WERI-Rb-1 (cell line): ENCODE data around the gene KIAA0825.

Experiments used
- DNase-seq: peaks from one replicate; pipeline ENCODE4 v3.0.0-alpha.2; 2020
- H3K27ac ChIP-seq: fragments of 250-450 bp; sonication (Bioruptor Pico); 2 replicates; pipeline ENCODE4 v1.5.1; 2020; ENCODE audit warnings: mild to moderate bottlenecking, moderate library complexity
- H3K27me3 ChIP-seq: fragments of 250-450 bp; sonication (Bioruptor Pico); 2 replicates; pipeline ENCODE4 v1.5.1; 2021; ENCODE audit warnings: mild to moderate bottlenecking, low read depth, moderate library complexity; ENCODE audit not compliant: insufficient read depth, severe bottlenecking
- H3K36me3 ChIP-seq: fragments of 250-450 bp; sonication (Bioruptor Pico); 2 replicates; pipeline ENCODE4 v1.5.1; 2020; ENCODE audit warnings: mild to moderate bottlenecking, moderate library complexity
- H3K4me3 ChIP-seq: 2 replicates; pipeline ENCODE4 v1.5.1; 2011; ENCODE audit warnings: low read depth, mild to moderate bottlenecking, control low read depth, low read length
- H3K9me3 ChIP-seq: fragments of 250-450 bp; sonication (Bioruptor Pico); 2 replicates; pipeline ENCODE4 v1.5.1; 2021; ENCODE audit warnings: mild to moderate bottlenecking, moderate library complexity; ENCODE audit not compliant: severe bottlenecking
- CTCF ChIP-seq: IDR thresholded peaks from 2 replicates; pipeline ENCODE4 v1.5.1; 2011; ENCODE audit warnings: low read depth, mild to moderate bottlenecking, control low read depth, inconsistent platforms, low read length

The KIAA0825 gene

GRCh38 chr5:94276751-94277150, 341.7 kb downstream of the KIAA0825 start:
- no peak for DNase-seq
- no peaks in the 10 kb centered on the region for H3K27me3 ChIP-seq
- H3K4me3 ChIP-seq, result no peak overlapping the region
- H3K9me3 ChIP-seq, result no peaks in the 10 kb centered on the region
- no peaks in the 10 kb centered on the region for H3K36me3 ChIP-seq
- TF ChIP-seq CTCF, result no peak
- no peak overlapping the region for H3K27ac ChIP-seq

GRCh38 chr5:94276048-94276447, 342.4 kb downstream of the KIAA0825 start:
- Histone ChIP-seq H3K36me3 (no peaks in the 10 kb centered on the region), H3K4me3 (no peak overlapping the region), H3K27me3 (no peaks in the 10 kb centered on the region), H3K27ac (no peak overlapping the region), H3K9me3 (no peaks in the 10 kb centered on the region)
- no peak for TF ChIP-seq CTCF
- DNase-seq, result no peak

GRCh38 chr5:94274707-94275106, 343.7 kb downstream of the KIAA0825 start:
- H3K9me3 ChIP-seq, result no peaks in the 10 kb centered on the region
- H3K27me3 ChIP-seq, result no peaks in the 10 kb centered on the region
- DNase-seq, result no peak
- H3K4me3 ChIP-seq, result no peak overlapping the region
- H3K27ac ChIP-seq, result no peak overlapping the region
- no peak for TF ChIP-seq CTCF
- H3K36me3 ChIP-seq, result no peaks in the 10 kb centered on the region

GRCh38 chr5:94268226-94268625, 350.2 kb downstream of the KIAA0825 start:
- no peak overlapping the region for H3K27ac ChIP-seq
- TF ChIP-seq CTCF, result no peak
- no peaks in the 10 kb centered on the region for H3K36me3 ChIP-seq
- no peaks in the 10 kb centered on the region for H3K9me3 ChIP-seq
- no peak for DNase-seq
- H3K4me3 ChIP-seq, result no peak overlapping the region
- no peaks in the 10 kb centered on the region for H3K27me3 ChIP-seq

- TF ChIP-seq CTCF, result no peak
- no peak overlapping the region for H3K27ac ChIP-seq
Measured at GRCh38 chr5:94267350-94267899, 351.0 kb downstream of the KIAA0825 start.

GRCh38 chr5:94266170-94266569, 352.2 kb downstream of the KIAA0825 start:
- no peaks in the 10 kb centered on the region for H3K36me3 ChIP-seq
- no peak for TF ChIP-seq CTCF
- DNase-seq, result no peak

More at GRCh38 chr5:94267350-94267899, 351.0 kb downstream of the KIAA0825 start:
- Histone ChIP-seq H3K9me3 (no peaks in the 10 kb centered on the region), H3K27me3 (no peaks in the 10 kb centered on the region), H3K4me3 (no peak overlapping the region), H3K36me3 (no peaks in the 10 kb centered on the region)
- no peak for DNase-seq

More at GRCh38 chr5:94266170-94266569, 352.2 kb downstream of the KIAA0825 start:
- Histone ChIP-seq H3K4me3 (no peak overlapping the region), H3K9me3 (no peaks in the 10 kb centered on the region), H3K27me3 (no peaks in the 10 kb centered on the region), H3K27ac (no peak overlapping the region)
